ENCODE measurements around the gene PIK3R1.

DNA sequence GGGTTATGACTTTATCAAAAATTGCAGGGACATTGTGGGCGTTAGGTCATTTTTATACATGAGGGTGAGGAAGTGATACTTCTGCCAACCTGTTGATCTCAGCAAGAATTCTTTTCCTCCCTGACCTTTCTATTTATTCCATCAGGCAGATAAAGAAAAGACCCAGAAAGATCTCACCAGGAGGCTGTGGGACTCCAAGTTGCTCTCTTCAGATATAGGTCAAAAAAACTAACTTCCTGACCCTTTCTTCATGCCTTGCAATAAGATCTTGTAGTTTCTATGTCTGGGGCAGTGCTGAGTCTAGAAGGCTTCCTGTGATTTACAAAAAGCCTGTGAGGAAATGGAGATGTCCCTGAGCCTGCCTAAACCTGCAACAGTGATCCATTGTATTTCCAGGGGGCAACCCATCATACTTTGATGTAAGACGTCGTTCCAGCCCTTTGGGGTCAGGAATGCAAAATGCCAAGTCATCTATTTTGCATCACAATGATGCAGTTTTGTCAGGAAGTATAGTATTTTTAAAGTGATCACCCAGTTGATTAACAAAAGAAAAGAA, 22.0 kb upstream of the PIK3R1 start:
- TF ChIP-seq, protein P1, sequence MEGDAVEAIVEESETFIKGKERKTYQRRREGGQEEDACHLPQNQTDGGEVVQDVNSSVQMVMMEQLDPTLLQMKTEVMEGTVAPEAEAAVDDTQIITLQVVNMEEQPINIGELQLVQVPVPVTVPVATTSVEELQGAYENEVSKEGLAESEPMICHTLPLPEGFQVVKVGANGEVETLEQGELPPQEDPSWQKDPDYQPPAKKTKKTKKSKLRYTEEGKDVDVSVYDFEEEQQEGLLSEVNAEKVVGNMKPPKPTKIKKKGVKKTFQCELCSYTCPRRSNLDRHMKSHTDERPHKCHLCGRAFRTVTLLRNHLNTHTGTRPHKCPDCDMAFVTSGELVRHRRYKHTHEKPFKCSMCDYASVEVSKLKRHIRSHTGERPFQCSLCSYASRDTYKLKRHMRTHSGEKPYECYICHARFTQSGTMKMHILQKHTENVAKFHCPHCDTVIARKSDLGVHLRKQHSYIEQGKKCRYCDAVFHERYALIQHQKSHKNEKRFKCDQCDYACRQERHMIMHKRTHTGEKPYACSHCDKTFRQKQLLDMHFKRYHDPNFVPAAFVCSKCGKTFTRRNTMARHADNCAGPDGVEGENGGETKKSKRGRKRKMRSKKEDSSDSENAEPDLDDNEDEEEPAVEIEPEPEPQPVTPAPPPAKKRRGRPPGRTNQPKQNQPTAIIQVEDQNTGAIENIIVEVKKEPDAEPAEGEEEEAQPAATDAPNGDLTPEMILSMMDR (conservative IDR thresholded peaks at IDR 0.05; ENCODE audit: low read depth, low read length): no peak
- TF ChIP-seq EZH2 (IDR thresholded peaks at IDR 0.05; ENCODE audit: low read length, unreplicated experiment) (no peak), EZH2phosphoT487 (IDR thresholded peaks at IDR 0.05; ENCODE audit: borderline replicate concordance, low read length) (no peak)

Measured in PC-3 (cell line).